ENCODE results near the gene FRMD4A.
"Not testable (repeated sequence)": the region's sequence is repeated elsewhere in the genome, so short reads cannot be mapped to it uniquely, and the experiment has no call there.

The FRMD4A gene

DNA sequence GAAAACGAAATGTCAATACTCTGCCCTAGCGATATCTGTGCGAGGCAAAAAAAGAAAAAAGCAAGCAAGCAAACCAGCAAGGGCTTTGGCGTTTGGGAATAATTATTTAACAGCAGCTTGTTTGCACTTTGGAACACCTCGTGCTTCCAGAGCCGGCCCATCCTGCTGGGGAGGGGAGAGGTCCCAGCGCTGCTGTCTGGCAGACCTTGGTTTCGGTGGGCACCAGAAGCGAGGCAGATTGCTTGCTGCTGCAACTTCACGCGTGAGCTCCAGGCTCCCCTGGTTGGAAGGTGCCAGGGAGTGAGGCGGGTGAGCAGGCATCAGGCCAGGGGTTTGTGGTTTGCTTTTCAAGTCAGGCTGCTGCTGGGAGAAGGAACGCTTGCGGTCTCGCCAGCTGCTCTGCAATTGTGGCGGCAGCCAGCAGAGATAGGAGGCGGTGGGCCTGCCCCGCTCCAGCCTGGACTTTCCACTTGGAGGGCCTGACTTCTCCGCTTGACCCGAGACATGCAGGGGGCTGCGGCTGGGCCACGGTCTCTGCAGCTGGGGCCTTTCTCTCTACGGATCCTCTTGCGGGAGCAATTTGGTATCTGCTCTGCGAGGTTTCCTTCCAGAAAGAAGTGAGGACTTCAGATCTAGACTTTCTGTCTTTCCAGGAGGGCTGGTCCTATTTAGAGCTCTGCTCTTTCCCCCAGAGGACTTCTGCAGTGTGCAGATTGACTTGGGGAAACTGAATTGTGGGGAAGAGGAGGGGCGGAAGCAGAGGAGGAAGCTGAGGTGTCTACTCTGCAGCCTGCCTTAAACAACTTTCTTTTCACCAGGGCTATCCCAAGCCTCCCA, 612.6 kb downstream of the FRMD4A start:
- Histone ChIP-seq H3K27ac (ENCODE audit: poor library complexity, severe bottlenecking) (peak overlapping the region; percentile 41), H3K4me1 (ENCODE audit: insufficient read depth, poor library complexity, severe bottlenecking) (peaks cover 13% of the 10 kb centered on the region), H3K9me3 (ENCODE audit: severe bottlenecking) (no peaks in the 10 kb centered on the region), H3K4me3 (ENCODE audit: severe bottlenecking) (peak overlapping the region; percentile 4), H3K27me3 (ENCODE audit: insufficient read depth, poor library complexity, severe bottlenecking) (no peaks in the 10 kb centered on the region), H3K36me3 (ENCODE audit: low read depth) (no peaks in the 10 kb centered on the region)
- TF ChIP-seq, protein P1, sequence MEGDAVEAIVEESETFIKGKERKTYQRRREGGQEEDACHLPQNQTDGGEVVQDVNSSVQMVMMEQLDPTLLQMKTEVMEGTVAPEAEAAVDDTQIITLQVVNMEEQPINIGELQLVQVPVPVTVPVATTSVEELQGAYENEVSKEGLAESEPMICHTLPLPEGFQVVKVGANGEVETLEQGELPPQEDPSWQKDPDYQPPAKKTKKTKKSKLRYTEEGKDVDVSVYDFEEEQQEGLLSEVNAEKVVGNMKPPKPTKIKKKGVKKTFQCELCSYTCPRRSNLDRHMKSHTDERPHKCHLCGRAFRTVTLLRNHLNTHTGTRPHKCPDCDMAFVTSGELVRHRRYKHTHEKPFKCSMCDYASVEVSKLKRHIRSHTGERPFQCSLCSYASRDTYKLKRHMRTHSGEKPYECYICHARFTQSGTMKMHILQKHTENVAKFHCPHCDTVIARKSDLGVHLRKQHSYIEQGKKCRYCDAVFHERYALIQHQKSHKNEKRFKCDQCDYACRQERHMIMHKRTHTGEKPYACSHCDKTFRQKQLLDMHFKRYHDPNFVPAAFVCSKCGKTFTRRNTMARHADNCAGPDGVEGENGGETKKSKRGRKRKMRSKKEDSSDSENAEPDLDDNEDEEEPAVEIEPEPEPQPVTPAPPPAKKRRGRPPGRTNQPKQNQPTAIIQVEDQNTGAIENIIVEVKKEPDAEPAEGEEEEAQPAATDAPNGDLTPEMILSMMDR (IDR thresholded peaks at IDR 0.05; ENCODE audit: poor library complexity, severe bottlenecking), result no peak
- ATAC-seq (ENCODE audit: low read depth) (peak; percentile 94), DNase-seq (ENCODE audit: low spot score) (peak; percentile 75)

DNA sequence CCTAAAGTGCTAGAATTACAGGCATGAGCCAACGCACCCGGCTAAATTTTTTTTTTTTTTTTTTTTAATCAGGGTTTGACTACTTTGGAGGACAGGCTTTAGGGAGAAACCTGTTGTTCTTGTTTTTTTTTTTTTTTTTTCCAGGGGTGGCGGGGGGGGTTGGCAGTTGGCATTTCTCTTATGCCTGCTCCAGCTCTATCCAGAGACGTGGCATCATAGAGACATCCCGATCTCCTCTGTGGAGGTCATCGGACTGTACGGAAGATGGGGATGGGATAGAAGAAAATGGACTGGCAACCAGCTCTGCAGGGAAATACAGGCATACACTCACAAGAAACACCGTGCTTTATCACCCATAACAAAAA, 613.2 kb downstream of the FRMD4A start:
- Histone ChIP-seq H3K4me1 (ENCODE audit: insufficient read depth, poor library complexity, severe bottlenecking) (peaks cover 19% of the 10 kb centered on the region), H3K9me3 (ENCODE audit: severe bottlenecking) (no peaks in the 10 kb centered on the region), H3K4me3 (ENCODE audit: severe bottlenecking) (peak overlapping the region; percentile 4), H3K27ac (ENCODE audit: poor library complexity, severe bottlenecking) (peak overlapping the region; percentile 41), H3K27me3 (ENCODE audit: insufficient read depth, poor library complexity, severe bottlenecking) (no peaks in the 10 kb centered on the region), H3K36me3 (ENCODE audit: low read depth) (no peaks in the 10 kb centered on the region)
- peak; percentile 9; the same call in 1 of the 3 replicates for ATAC-seq (ENCODE audit: low read depth)
- DNase-seq (ENCODE audit: low spot score), result no peak
- TF ChIP-seq, protein P1 (IDR thresholded peaks at IDR 0.05; ENCODE audit: poor library complexity, severe bottlenecking), result no peak

DNA sequence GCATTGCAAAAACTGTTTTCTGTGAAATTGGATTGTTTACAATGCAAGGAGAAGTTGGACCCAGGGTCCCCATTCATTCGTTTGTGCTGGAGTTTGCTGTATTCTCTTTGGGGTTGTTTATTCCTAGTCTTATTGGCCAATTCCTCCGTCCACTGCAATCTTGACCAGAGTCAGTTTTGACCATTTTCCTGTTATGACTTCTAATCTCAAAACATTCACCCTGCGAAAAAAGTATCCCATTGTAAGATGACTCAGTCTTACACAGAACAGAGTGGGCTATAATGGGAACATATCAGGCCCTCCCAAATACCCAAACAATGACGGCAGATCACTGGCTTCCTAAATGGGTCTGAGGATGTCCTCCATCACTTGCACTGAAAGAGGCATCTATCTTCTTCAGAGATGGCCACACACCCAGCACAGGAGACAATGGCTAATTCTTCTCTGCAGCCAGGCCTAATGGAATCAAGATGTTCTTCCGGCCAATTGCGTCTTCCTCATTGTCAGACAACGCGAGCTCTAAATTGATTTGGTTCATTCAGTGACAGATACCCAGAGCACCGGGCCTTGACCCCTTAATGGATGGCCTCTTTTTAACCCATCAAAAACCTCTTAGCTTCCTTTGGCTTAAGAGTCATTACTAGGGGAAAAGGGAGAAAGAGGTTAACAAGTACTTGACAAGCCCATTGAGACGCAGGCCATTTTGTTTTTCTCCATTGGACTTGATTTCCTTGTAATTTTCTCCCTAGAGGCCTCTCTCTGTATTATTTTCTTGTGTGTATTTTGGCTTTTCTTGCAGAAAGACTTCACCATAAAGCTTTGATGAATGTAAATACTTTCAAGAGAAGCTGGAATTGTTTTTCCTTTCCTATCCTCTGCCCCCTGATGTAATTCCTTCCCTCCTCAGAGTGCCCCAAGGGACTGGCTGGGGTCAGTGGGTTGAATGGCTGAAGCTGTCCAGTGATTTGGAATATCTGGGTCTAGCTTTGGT, 614.3 kb downstream of the FRMD4A start:
- DNase-seq (ENCODE audit: low spot score) (no peak), ATAC-seq (ENCODE audit: low read depth) (no peak)

DNA sequence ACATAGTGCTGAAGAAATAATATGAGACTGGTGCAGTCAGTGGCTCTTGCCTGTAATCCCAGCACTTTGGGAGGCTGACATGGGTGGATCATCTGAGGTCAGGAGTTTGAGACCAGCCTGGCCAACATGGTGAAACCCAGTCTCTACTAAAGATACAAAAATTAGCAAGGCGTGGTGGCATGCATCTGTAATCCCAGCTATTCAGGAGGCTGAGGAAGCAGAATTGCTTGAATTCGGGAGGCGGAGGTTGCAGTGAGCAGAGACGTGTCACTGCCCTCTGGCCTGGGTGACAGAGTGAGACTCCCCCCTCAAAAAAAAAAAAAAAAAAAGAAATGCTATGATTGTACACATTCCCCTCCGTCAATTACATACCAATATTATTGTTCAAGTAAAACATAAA, 615.1 kb downstream of the FRMD4A start:
- not testable (repeated sequence) for H3K9me3 ChIP-seq (ENCODE audit: severe bottlenecking); H3K36me3 ChIP-seq (ENCODE audit: low read depth); H3K27ac ChIP-seq (ENCODE audit: poor library complexity, severe bottlenecking); DNase-seq (ENCODE audit: low spot score); H3K27me3 ChIP-seq (ENCODE audit: insufficient read depth, poor library complexity, severe bottlenecking); H3K4me3 ChIP-seq (ENCODE audit: severe bottlenecking); ATAC-seq (ENCODE audit: low read depth)
- peaks cover 21% of the 10 kb centered on the region for H3K4me1 ChIP-seq (ENCODE audit: insufficient read depth, poor library complexity, severe bottlenecking)

More for the DNA sequence above, 614.3 kb downstream of the FRMD4A start:
- H3K27me3 ChIP-seq (ENCODE audit: insufficient read depth, poor library complexity, severe bottlenecking), result no peaks in the 10 kb centered on the region
- H3K4me3 ChIP-seq (ENCODE audit: severe bottlenecking), result no peak overlapping the region
- H3K9me3 ChIP-seq (ENCODE audit: severe bottlenecking), result no peaks in the 10 kb centered on the region
- peaks cover 21% of the 10 kb centered on the region for H3K4me1 ChIP-seq (ENCODE audit: insufficient read depth, poor library complexity, severe bottlenecking)
- peak overlapping the region; percentile 41 for H3K27ac ChIP-seq (ENCODE audit: poor library complexity, severe bottlenecking)
- TF ChIP-seq, protein P1 (IDR thresholded peaks at IDR 0.05; ENCODE audit: poor library complexity, severe bottlenecking), result no peak
- H3K36me3 ChIP-seq (ENCODE audit: low read depth), result no peaks in the 10 kb centered on the region

DNA sequence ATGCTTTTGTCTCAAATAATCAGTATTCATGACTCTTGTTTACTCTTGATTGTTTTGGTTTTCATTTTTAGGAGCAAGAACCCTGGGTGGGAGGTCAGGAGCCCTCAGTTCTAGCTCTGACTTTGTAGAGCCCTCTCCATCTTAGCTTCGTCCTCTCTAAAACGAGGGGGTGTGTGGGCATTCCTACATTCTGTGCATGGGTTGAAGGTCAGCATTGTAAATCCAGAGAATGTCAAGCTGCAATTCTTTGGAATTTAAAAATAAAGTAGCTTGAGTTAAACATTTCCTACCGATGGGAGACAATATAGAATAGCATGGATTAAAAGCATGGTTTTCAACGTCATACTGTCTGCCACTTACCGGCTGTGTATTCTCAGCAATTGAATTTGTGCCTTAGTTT, 615.6 kb downstream of the FRMD4A start:
- peaks cover 21% of the 10 kb centered on the region for H3K4me1 ChIP-seq (ENCODE audit: insufficient read depth, poor library complexity, severe bottlenecking)
- no peaks in the 10 kb centered on the region for H3K27me3 ChIP-seq (ENCODE audit: insufficient read depth, poor library complexity, severe bottlenecking)
- DNase-seq (ENCODE audit: low spot score) (no peak), ATAC-seq (ENCODE audit: low read depth) (no peak)
- no peaks in the 10 kb centered on the region for H3K36me3 ChIP-seq (ENCODE audit: low read depth)
- no peak overlapping the region for H3K4me3 ChIP-seq (ENCODE audit: severe bottlenecking)
- no peaks in the 10 kb centered on the region for H3K9me3 ChIP-seq (ENCODE audit: severe bottlenecking)
- H3K27ac ChIP-seq (ENCODE audit: poor library complexity, severe bottlenecking), result no peak overlapping the region
- TF ChIP-seq, protein P1 (IDR thresholded peaks at IDR 0.05; ENCODE audit: poor library complexity, severe bottlenecking), result no peak
